ENCODE results near the gene STRIP1. TPM values are rescaled to one million over a fixed set of nuclear protein-coding genes. Genes with fewer than 3 reads are reported as not detected.

Gene STRIP1
- total RNA-seq, 1 donor: 50.3 TPM

GRCh38 chr1:110089561-110090275 lies 55.3 kb downstream of the STRIP1 start:
- no peak for TF ChIP-seq CTCF (IDR thresholded peaks at IDR 0.05; ENCODE audit: insufficient read depth, low read length)
- H3K4me3 ChIP-seq (ENCODE audit: low read depth, low read length): no peak overlapping the region
- no peak for DNase-seq (ENCODE audit: low read depth)

GRCh38 chr1:110091381-110091780 lies 57.0 kb downstream of the STRIP1 start:
- no peak for DNase-seq (ENCODE audit: low read depth)
- H3K4me3 ChIP-seq (ENCODE audit: low read depth, low read length): no peak overlapping the region

GRCh38 chr1:110091791-110092190 lies 57.4 kb downstream of the STRIP1 start:
- DNase-seq (ENCODE audit: low read depth): no peak
- H3K4me3 ChIP-seq (ENCODE audit: low read depth, low read length): no peak overlapping the region
- TF ChIP-seq CTCF (IDR thresholded peaks at IDR 0.05; ENCODE audit: insufficient read depth, low read length): no peak

More at GRCh38 chr1:110091381-110091780, 57.0 kb downstream of the STRIP1 start:
- TF ChIP-seq CTCF (IDR thresholded peaks at IDR 0.05; ENCODE audit: insufficient read depth, low read length): no peak

- DNase-seq (ENCODE audit: low read depth): no peak
- no peak overlapping the region for H3K4me3 ChIP-seq (ENCODE audit: low read depth, low read length)
- TF ChIP-seq CTCF (IDR thresholded peaks at IDR 0.05; ENCODE audit: insufficient read depth, low read length): no peak
These were observed 58.6 kb downstream of the STRIP1 start for GRCh38 chr1:110092991-110093390.

GRCh38 chr1:110094931-110095654 lies 60.7 kb downstream of the STRIP1 start:
- TF ChIP-seq CTCF (IDR thresholded peaks at IDR 0.05; ENCODE audit: insufficient read depth, low read length): no peak
- DNase-seq (ENCODE audit: low read depth): no peak

GRCh38 chr1:110097507-110098221 lies 63.2 kb downstream of the STRIP1 start:
- no peak for DNase-seq (ENCODE audit: low read depth)
- no peak overlapping the region for H3K4me3 ChIP-seq (ENCODE audit: low read depth, low read length)

More at GRCh38 chr1:110094931-110095654, 60.7 kb downstream of the STRIP1 start:
- no peak overlapping the region for H3K4me3 ChIP-seq (ENCODE audit: low read depth, low read length)

More at GRCh38 chr1:110097507-110098221, 63.2 kb downstream of the STRIP1 start:
- no peak for TF ChIP-seq CTCF (IDR thresholded peaks at IDR 0.05; ENCODE audit: insufficient read depth, low read length)

All from fibroblast of the aortic adventitia (primary cell).